Coronary artery (tissue), 2 donors: Measurements from ENCODE around the gene TENM3.
"Not testable (repeated sequence)": the region's sequence is repeated elsewhere in the genome, so short reads cannot be mapped to it uniquely, and the experiment has no call there.

Source experiments
- DNase-seq: peaks from one replicate; pipeline ENCODE4 v3.0.0-alpha.2; 2017; ENCODE audit warnings: low spot score
- H3K27ac ChIP-seq, 2 donors: fragments of 200-600 bp; sonication (generic); one replicate each; pipeline ENCODE4 v1.5.1; 2016 to 2019
- H3K4me3 ChIP-seq: fragments of 200-600 bp; sonication (generic); 2 replicates; pipeline ENCODE4 v1.5.1; 2016; ENCODE audit warnings: mild to moderate bottlenecking, moderate library complexity
- TF ChIP-seq, protein P1 (sequence below): fragments of 200-600 bp; sonication (generic); IDR thresholded peaks from one replicate; pipeline ENCODE4 v1.5.1; 2019; ENCODE audit warnings: antibody characterized with exemption

TENM3 gene

DNA sequence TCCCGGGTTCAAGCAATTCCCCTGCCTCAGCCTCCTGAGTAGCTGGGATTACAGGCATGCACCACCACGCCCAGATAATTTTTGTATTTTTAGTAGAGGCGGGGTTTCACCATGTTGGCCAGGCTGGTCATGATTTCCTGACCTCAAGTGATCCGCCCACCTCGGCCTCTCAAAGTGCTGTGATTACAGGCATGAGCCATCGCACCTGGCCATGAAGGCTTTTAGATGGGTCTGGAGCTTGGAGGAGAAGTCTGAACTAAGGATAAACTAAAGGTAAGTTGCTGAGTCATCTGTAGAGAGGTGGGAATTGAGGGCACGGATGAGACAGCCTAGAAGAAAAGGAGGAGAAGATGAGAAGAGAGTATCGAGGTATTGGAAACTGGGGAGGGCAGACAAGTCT lies at the start of gene TENM3:
TENM3 (plus strand) TSS at position 199 of the 400 bp plus-strand sequence. CDS start 80,619 bp downstream, outside the sequence.
- not testable (repeated sequence) for H3K27ac ChIP-seq, H3K4me3 ChIP-seq, DNase-seq

DNA sequence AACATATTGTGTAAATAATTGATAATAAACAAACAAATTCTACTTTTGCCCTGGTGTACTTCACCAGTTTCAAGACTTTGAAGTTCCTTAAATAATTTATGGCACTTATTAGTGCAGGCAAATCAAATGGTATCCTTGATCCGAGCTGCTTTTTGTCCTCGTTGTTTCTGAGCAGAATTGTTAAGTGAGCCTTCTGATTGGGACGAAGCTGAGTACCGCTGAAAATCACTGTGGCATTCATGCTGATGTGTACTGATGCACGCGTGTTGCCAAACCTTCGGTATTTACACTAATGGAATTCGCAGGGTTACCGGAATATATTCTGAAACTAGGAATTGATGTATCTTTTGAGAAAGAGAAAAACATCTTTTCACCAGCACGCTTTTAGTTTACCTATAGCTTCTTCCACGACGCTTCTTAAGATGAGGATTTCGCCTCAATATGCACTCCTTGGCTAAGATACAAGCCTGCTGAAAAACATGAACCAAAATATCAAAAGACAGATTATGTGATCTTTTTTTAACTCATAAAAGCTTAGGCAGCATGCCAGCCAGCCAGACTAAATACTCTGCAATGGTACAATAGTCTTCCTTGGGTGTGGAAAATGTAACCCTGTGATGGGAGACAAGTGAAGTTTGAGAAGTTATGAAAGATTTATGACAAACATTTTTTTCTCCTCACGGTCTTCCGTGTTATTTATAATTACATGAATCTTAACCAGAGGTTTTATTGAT lies 48.9 kb upstream of the TENM3 start:
- no peak for DNase-seq
- H3K4me3 ChIP-seq, result no peak overlapping the region
- TF ChIP-seq, protein P1, sequence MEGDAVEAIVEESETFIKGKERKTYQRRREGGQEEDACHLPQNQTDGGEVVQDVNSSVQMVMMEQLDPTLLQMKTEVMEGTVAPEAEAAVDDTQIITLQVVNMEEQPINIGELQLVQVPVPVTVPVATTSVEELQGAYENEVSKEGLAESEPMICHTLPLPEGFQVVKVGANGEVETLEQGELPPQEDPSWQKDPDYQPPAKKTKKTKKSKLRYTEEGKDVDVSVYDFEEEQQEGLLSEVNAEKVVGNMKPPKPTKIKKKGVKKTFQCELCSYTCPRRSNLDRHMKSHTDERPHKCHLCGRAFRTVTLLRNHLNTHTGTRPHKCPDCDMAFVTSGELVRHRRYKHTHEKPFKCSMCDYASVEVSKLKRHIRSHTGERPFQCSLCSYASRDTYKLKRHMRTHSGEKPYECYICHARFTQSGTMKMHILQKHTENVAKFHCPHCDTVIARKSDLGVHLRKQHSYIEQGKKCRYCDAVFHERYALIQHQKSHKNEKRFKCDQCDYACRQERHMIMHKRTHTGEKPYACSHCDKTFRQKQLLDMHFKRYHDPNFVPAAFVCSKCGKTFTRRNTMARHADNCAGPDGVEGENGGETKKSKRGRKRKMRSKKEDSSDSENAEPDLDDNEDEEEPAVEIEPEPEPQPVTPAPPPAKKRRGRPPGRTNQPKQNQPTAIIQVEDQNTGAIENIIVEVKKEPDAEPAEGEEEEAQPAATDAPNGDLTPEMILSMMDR, result no peak
- no peak overlapping the region for H3K27ac ChIP-seq

DNA sequence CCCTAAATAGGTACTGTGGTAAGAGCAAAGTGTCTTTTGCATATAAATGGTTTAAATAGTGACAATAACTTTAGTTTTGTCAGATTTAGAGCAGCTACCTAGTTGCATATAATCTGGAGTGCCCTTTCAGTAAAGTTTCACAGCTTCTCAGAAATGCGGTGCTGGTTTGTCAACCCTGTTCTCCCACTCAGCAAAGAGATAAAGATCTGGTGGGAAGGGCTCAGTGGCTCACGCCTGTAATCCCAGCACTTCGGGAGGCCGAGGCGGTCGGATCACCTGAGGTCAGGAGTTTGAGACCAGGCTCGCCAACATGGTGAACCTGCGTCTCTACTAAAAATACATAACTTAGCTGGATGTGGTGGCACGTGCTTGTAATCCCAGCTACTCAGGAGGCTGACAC lies 45.6 kb upstream of the TENM3 start:
- H3K4me3 ChIP-seq, result no peak overlapping the region
- no peak for DNase-seq
- TF ChIP-seq, protein P1, result no peak
- H3K27ac ChIP-seq, result no peak overlapping the region

DNA sequence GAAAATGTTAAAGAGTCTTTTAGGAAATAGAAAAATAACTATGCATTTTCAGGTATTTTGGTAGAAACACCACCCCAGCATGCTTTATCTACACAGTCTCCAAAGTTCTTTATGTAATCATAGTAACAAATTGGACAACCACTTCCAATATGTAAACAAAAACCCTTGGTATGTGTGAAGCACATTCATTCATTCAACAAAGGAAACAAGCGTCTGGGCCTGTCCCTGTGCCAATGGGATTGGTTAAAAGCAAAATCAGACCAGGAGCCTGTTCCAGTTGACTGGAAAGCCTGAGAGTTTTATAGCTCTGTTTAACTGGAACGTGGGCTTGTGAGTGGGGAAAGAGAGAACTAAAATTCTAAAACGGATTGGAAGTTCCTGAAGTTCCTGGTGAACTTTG lies 41.3 kb upstream of the TENM3 start:
- TF ChIP-seq, protein P1, result no peak
- H3K27ac ChIP-seq, result no peak overlapping the region
- no peak for DNase-seq
- no peak overlapping the region for H3K4me3 ChIP-seq

DNA sequence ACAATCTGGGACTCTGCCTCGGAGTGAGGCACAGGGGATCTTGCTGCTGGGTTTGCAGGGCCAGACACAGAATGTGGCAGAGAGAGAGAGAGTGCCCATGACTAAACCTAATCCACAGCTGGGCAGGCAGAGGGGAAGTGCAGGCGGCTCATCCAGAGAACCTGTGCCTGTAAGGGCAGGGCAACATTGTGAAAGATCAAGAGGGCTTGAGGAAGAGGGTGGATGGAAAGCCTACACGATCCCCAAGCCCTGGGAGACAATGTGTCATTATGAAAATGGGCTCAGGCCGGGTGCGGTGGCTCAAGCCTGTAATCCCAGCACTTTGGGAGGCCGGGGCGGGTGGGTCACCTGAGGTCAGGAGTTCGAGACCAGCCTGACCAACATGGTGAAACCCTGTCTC lies 40.6 kb upstream of the TENM3 start:
- H3K27ac ChIP-seq, result no peak overlapping the region
- H3K4me3 ChIP-seq, result no peak overlapping the region
- DNase-seq, result no peak
- TF ChIP-seq, protein P1, result no peak

DNA sequence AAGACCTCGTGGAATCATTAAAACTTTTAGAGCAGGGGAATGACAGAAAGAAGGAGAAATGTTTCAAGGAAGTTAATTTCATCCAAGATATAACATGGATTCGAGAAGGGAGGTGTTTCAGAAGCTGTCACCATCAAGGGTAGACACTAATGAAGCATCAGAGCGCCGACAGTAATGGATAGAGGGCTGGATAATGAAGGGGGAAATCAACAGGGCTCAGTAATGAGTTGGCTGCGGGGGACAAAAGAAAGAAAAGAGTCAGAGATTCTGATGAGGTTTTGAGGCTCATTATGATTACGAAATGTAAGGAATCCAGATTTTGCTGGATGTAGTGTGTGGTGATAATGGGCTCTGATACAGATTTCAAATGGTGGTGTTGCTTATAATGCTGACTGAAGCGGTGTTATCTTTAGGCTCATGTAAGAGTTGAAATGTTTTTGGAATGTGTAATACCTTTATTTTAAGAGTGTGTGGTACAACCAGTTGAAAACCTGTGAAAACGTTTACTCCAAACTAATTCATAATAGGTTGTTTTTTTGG lies 39.3 kb upstream of the TENM3 start:
- no peak for DNase-seq
- TF ChIP-seq, protein P1, result no peak
- Histone ChIP-seq H3K27ac (no peak overlapping the region), H3K4me3 (no peak overlapping the region)

DNA sequence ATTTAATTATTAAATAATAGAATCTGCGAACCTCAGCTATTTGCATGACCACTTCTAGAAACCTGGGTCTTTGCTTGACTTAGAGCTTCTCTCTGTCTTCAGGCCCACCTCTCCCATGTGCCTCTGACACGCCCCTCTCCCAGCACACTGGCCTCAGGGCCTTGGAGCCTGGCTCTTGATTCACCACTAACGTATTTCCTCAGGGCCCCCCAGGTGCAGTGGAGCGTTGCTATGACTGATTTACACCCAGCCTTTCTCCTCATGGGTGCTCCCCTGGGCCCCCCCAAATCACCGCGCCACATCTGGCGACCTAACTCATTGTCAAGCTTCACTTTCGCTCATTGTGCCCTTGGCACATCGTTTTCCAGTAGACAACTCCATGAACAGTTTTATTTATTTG lies 37.9 kb upstream of the TENM3 start:
- TF ChIP-seq, protein P1, result no peak
- Histone ChIP-seq H3K27ac (no peak overlapping the region), H3K4me3 (no peak overlapping the region)
- no peak for DNase-seq
